GM12878 (cell line): ENCODE measurements around the gene CROT. TPM values are rescaled to one million over a fixed set of nuclear protein-coding genes. Genes with fewer than 3 reads are reported as not detected.

ENCODE experiments used
- ATAC-seq: fragments of 200-7000 bp; cut with Tn5 transposase; 3 replicates; pipeline ENCODE4 v1.9.1; 2020; ENCODE audit warnings: mild to moderate bottlenecking, moderate library complexity
- BruUV-seq: library from RNA; stranded (reverse); fragments of 400-500 nt; replicated peaks from 2 replicates; lab custom pipeline; 2021; lab: Mats Ljungman, UMichigan
- CTCF ChIA-PET: fragments of 300-600 bp; sonication (Branson Sonifier 250); formaldehyde crosslinking; extraction: SDS; loops from one replicate; lab custom pipeline; 2021; ENCODE audit warnings: inconsistent platforms; lab: Yijun Ruan, JAX
- POLR2A ChIA-PET: fragments of 350-600 bp; formaldehyde crosslinking; extraction: SDS; loops from one replicate; lab custom pipeline; 2021; ENCODE audit warnings: inconsistent platforms; lab: Charles Lee
- RAD21 ChIA-PET: fragments of 300-600 bp; sonication (Branson Sonifier 250); formaldehyde crosslinking; loops from one replicate; lab custom pipeline; 2023; ENCODE audit warnings: antibody characterized with exemption; ENCODE audit not compliant: unreplicated experiment; lab: Charles Lee
- SMC1A ChIA-PET: fragments of 300-600 bp; sonication (Branson Sonifier 250); formaldehyde crosslinking; loops from one replicate; lab custom pipeline; 2023; ENCODE audit not compliant: unreplicated experiment, uncharacterized antibody; lab: Charles Lee
- DNase-seq: peaks from one replicate; pipeline ENCODE4 v3.0.0-alpha.2; 2011; ENCODE audit warnings: low read depth, low spot score
- FAIRE-seq: peaks from 3 replicates; lab custom pipeline; 2011; peaks lifted over from hg19 to GRCh38; lab: Jason Lieb, UNC
- H2AFZ ChIP-seq: 2 replicates; pipeline ENCODE4 v1.6.0; 2011; ENCODE audit warnings: low read depth, low read length, control low read depth; ENCODE audit not compliant: control insufficient read depth
- H3K27ac ChIP-seq: 2 replicates; pipeline ENCODE4 v1.5.1; 2011; ENCODE audit warnings: control low read depth; ENCODE audit not compliant: control insufficient read depth, insufficient read depth
- H3K27me3 ChIP-seq, 2 experiments: replicated peaks in 1 of 2; 2 replicates each; pipeline versions ENCODE4 v1.6.0 to v1.6.1; 2011; ENCODE audit warnings: low read length in 1 of 2; ENCODE audit not compliant: control insufficient read depth in 2 of 2, insufficient read depth in 2 of 2
- H3K36me3 ChIP-seq, 2 experiments: 2 replicates each; pipeline ENCODE4 v1.5.1; 2011; ENCODE audit warnings: low read length in 1 of 2; ENCODE audit not compliant: control insufficient read depth in 2 of 2, insufficient read depth in 2 of 2
- H3K4me1 ChIP-seq: 2 replicates; pipeline ENCODE4 v1.6.1; 2011; ENCODE audit warnings: mild to moderate bottlenecking, low read length, moderate library complexity, mixed read lengths; ENCODE audit not compliant: control insufficient read depth, insufficient read depth
- H3K4me2 ChIP-seq: 2 replicates; pipeline ENCODE4 v1.6.0; 2011; ENCODE audit warnings: control low read depth; ENCODE audit not compliant: control insufficient read depth, insufficient read depth
- H3K4me3 ChIP-seq: fragments of 200-600 bp; sonication (generic); 2 replicates; pipeline ENCODE4 v1.5.1; 2016
- H3K79me2 ChIP-seq: 2 replicates; pipeline ENCODE4 v1.6.0; 2011; ENCODE audit warnings: low read length; ENCODE audit not compliant: control insufficient read depth, insufficient read depth
- H3K9ac ChIP-seq: 2 replicates; pipeline ENCODE4 v1.8.0; 2011; ENCODE audit warnings: low read length, control low read depth, mixed read lengths; ENCODE audit not compliant: control insufficient read depth, insufficient read depth
- H3K9me3 ChIP-seq: replicated peaks from 3 replicates; pipeline ENCODE4 v1.5.1; 2011; ENCODE audit warnings: mild to moderate bottlenecking, low read length; ENCODE audit not compliant: control insufficient read depth, insufficient read depth
- H4K20me1 ChIP-seq: 2 replicates; pipeline ENCODE4 v1.6.0; 2011; ENCODE audit not compliant: control insufficient read depth, insufficient read depth
- BHLHE40 ChIP-seq, 2 experiments: fragments of 450-650 bp in 1 of 2; IDR thresholded peaks; 2 replicates each; pipeline ENCODE4 v1.6.1; 2011 to 2017; ENCODE audit warnings: low read depth in 2 of 2, borderline replicate concordance in 1 of 2, improper control_type of control experiment in 1 of 2, low read length in 1 of 2, mild to moderate bottlenecking in 1 of 2
- CBFB ChIP-seq: IDR thresholded peaks from 2 replicates; pipeline ENCODE4 v1.6.1; 2016; ENCODE audit warnings: antibody characterized with exemption, low read depth
- CHD1 ChIP-seq: IDR thresholded peaks from 2 replicates; pipeline ENCODE4 v1.6.1; 2012; ENCODE audit warnings: low read depth, low read length, improper control_type of control experiment
- EGR1 ChIP-seq, 2 experiments: IDR thresholded peaks; 1 replicate in 1 of 2; 2 replicates in 1 of 2; pipeline ENCODE4 v1.6.1; 2011 to 2012; ENCODE audit warnings: low read depth in 2 of 2, low read length in 2 of 2, borderline replicate concordance in 1 of 2, mild to moderate bottlenecking in 1 of 2, moderate library complexity in 1 of 2
- FOS ChIP-seq: IDR thresholded peaks from 3 replicates; pipeline ENCODE4 v1.6.1; 2011; ENCODE audit warnings: borderline replicate concordance; ENCODE audit not compliant: insufficient read length; ENCODE audit errors: extremely low read depth
- HCFC1 ChIP-seq: fragments of 150-350 bp; IDR thresholded peaks from 2 replicates; pipeline ENCODE4 v1.6.1; 2014; ENCODE audit warnings: low read length
- KAT2A ChIP-seq: conservative IDR thresholded peaks from 2 replicates; pipeline ENCODE4 v1.6.1; 2011; ENCODE audit warnings: low read depth, low read length; ENCODE audit not compliant: control insufficient read depth
- LARP7 ChIP-seq: fragments of 450-650 bp; IDR thresholded peaks from 2 replicates; pipeline ENCODE4 v1.6.1; 2017; ENCODE audit warnings: mild to moderate bottlenecking
- MEF2A ChIP-seq: IDR thresholded peaks from 2 replicates; pipeline ENCODE4 v1.6.1; 2011; ENCODE audit warnings: low read depth, mild to moderate bottlenecking, low read length, moderate library complexity; ENCODE audit not compliant: insufficient read depth
- NFIC ChIP-seq: IDR thresholded peaks from 2 replicates; pipeline ENCODE4 v1.6.1; 2012; ENCODE audit warnings: low read depth, mild to moderate bottlenecking, inconsistent platforms, low read length, moderate library complexity
- NFYA ChIP-seq: IDR thresholded peaks from 2 replicates; pipeline ENCODE4 v1.6.1; 2011; ENCODE audit warnings: low read depth, mild to moderate bottlenecking, low read length, improper control_type of control experiment, borderline replicate concordance
- POLR2AphosphoS2 ChIP-seq: IDR thresholded peaks from 2 replicates; pipeline ENCODE4 v1.6.1; 2011; ENCODE audit warnings: low read depth, mild to moderate bottlenecking, low read length, improper control_type of control experiment, moderate library complexity
- RUNX3 ChIP-seq: IDR thresholded peaks from 2 replicates; pipeline ENCODE4 v1.6.1; 2012; ENCODE audit warnings: low read length, inconsistent platforms
- ZNF207 ChIP-seq: fragments of 450-650 bp; IDR thresholded peaks from 2 replicates; pipeline ENCODE4 v1.6.1; 2014; ENCODE audit warnings: antibody characterized with exemption, mild to moderate bottlenecking, borderline replicate concordance
- ZSCAN29 ChIP-seq: fragments of 450-650 bp; IDR thresholded peaks from 2 replicates; pipeline ENCODE4 v1.6.1; 2017; ENCODE audit warnings: mild to moderate bottlenecking, moderate library complexity
- WGBS: methylation state at CpG from one replicate; pipeline ENCODE4 v1.1.6; 2016; ENCODE audit warnings: low lambda C conversion rate; ENCODE audit not compliant: insufficient replicate concordance, insufficient coverage; ENCODE audit errors: missing lambda C conversion rate; 5-methylcytosine and 5-hydroxymethylcytosine counted together
- in situ Hi-C: fragments of 300-500 bp; cut with MboI; formaldehyde crosslinking; loops from 9 replicates; pipeline ENCODE4 v1.14.3; 2018; ENCODE audit warnings: mixed read lengths
- intact Hi-C: fragments of 100-400 bp; cut with micrococcal nuclease; formaldehyde crosslinking; loops from one replicate; pipeline ENCODE4 v1.14.2; 2022; ENCODE audit not compliant: unreplicated experiment
- polyA plus RNA-seq, 11 experiments: library from polyadenylated mRNA; depleted of rRNA in 4 of 11; unstranded in 6 of 11; stranded (reverse) in 5 of 11; fragments of >200 nt; fragmentation: Nextera tagmentation in 4 of 11; fragmentation: Illumina TruSeq in 1 of 11; extraction: Ambion mirVana in 4 of 11; extraction: Trizol in 1 of 11; gene quantifications; 1 replicate in 1 of 11; 2 replicates in 10 of 11; pipeline versions ENCODE4 v1.2.1 to v1.2.3, GENCODE V29; 2011 to 2016; ENCODE audit warnings: inconsistent platforms in 2 of 11, missing spikeins in 2 of 11, low read depth in 1 of 11
- total RNA-seq, 4 experiments: library from RNA; depleted of rRNA in 3 of 4; stranded (reverse); fragments of >200 nt in 3 of 4; fragmentation: Illumina TruSeq in 1 of 4; extraction: Trizol in 1 of 4; gene quantifications; 2 replicates each; pipeline versions ENCODE4 v1.2.1 to v1.2.3, GENCODE V29; 2013 to 2021
- TF ChIP-seq, protein P1 (sequence below): fragments of 450-650 bp; formaldehyde crosslinking; IDR thresholded peaks from 2 replicates; pipeline ENCODE4 v1.5.0; 2022; ENCODE audit warnings: mild to moderate bottlenecking, missing genetic modification characterization
- TF ChIP-seq, protein P2 (sequence below): fragments of 150-350 bp; IDR thresholded peaks from 2 replicates; pipeline ENCODE4 v1.6.1; 2016; ENCODE audit warnings: low read depth, low read length

The CROT gene
- total and polyA plus RNA-seq, 10 of the 15 experiments (the other 5 are each of a cell fraction or from before 2014, with no cell fraction given) = 5.5 to 15.9 (median 12.1) TPM

DNA sequence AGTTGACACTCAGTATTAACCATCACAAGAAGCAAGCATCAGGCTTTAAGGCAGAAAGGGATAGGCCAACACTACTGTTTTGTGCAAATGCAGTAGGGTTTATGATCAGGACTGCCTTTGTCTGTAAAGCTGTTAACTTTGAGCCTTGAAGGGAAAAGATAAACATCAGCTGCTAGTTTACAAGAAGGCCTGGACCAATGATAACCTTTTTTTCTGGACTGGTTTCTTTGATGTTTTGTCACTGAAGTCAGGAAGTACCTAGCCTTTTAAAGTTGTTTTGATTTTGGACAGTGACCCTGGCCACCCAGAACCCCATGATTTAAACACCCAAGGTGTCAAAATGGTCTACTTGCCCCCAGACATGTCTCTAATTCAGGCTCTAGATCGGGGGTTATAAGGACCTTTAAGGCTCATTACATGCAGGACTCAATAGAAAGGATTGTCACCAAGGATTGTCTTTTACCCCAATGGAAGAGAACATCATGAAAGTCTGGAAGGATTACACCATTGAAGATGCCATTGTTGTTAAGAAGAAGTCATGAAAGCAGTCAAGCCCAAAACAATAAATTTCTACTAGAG, 50.1 kb downstream of the CROT start:
- H3K27me3 ChIP-seq = no peaks in the 10 kb centered on the region
- no peaks in the 10 kb centered on the region for H3K9me3 ChIP-seq
- ChIA-PET POLR2A (no interaction called here), CTCF (no interaction called here), SMC1A (no interaction called here), RAD21 (no interaction called here)
- in situ Hi-C loops = no loop called here
- no peak for DNase-seq
- 90% methylated on average over 1 of the region's 1 CpG for WGBS
- ATAC-seq = no peak
- no TSS peak for BruUV-seq
- H3K4me1 ChIP-seq = no peaks in the 10 kb centered on the region
- no peak overlapping the region for H2AFZ ChIP-seq
- H3K4me3 ChIP-seq = no peak overlapping the region
- no peaks in the 10 kb centered on the region for H4K20me1 ChIP-seq
- FAIRE-seq = no peak
- no peak overlapping the region for H3K27ac ChIP-seq
- no peak overlapping the region for H3K4me2 ChIP-seq
- H3K79me2 ChIP-seq = no peaks in the 10 kb centered on the region
- H3K9ac ChIP-seq = no peak overlapping the region
- intact Hi-C loops = no loop called here
- H3K36me3 ChIP-seq = peaks cover 0 to 4% of the 10 kb centered on the region in 2 experiments; a peak in 2 of 4 replicates
- no peak for TF ChIP-seq NFYA
- TF ChIP-seq, protein P1, sequence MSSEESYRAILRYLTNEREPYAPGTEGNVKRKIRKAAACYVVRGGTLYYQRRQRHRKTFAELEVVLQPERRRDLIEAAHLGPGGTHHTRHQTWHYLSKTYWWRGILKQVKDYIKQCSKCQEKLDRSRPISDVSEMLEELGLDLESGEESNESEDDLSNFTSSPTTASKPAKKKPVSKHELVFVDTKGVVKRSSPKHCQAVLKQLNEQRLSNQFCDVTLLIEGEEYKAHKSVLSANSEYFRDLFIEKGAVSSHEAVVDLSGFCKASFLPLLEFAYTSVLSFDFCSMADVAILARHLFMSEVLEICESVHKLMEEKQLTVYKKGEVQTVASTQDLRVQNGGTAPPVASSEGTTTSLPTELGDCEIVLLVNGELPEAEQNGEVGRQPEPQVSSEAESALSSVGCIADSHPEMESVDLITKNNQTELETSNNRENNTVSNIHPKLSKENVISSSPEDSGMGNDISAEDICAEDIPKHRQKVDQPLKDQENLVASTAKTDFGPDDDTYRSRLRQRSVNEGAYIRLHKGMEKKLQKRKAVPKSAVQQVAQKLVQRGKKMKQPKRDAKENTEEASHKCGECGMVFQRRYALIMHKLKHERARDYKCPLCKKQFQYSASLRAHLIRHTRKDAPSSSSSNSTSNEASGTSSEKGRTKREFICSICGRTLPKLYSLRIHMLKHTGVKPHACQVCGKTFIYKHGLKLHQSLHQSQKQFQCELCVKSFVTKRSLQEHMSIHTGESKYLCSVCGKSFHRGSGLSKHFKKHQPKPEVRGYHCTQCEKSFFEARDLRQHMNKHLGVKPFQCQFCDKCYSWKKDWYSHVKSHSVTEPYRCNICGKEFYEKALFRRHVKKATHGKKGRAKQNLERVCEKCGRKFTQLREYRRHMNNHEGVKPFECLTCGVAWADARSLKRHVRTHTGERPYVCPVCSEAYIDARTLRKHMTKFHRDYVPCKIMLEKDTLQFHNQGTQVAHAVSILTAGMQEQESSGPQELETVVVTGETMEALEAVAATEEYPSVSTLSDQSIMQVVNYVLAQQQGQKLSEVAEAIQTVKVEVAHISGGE (CRISPR knock-in tag) = no peak
- no peak for TF ChIP-seq HCFC1
- TF ChIP-seq ZNF207 = no peak
- TF ChIP-seq CHD1 = no peak
- no peak for TF ChIP-seq CBFB
- no peak for TF ChIP-seq MEF2A
- TF ChIP-seq RUNX3 = no peak
- no peak for TF ChIP-seq ZSCAN29
- TF ChIP-seq, protein P2, sequence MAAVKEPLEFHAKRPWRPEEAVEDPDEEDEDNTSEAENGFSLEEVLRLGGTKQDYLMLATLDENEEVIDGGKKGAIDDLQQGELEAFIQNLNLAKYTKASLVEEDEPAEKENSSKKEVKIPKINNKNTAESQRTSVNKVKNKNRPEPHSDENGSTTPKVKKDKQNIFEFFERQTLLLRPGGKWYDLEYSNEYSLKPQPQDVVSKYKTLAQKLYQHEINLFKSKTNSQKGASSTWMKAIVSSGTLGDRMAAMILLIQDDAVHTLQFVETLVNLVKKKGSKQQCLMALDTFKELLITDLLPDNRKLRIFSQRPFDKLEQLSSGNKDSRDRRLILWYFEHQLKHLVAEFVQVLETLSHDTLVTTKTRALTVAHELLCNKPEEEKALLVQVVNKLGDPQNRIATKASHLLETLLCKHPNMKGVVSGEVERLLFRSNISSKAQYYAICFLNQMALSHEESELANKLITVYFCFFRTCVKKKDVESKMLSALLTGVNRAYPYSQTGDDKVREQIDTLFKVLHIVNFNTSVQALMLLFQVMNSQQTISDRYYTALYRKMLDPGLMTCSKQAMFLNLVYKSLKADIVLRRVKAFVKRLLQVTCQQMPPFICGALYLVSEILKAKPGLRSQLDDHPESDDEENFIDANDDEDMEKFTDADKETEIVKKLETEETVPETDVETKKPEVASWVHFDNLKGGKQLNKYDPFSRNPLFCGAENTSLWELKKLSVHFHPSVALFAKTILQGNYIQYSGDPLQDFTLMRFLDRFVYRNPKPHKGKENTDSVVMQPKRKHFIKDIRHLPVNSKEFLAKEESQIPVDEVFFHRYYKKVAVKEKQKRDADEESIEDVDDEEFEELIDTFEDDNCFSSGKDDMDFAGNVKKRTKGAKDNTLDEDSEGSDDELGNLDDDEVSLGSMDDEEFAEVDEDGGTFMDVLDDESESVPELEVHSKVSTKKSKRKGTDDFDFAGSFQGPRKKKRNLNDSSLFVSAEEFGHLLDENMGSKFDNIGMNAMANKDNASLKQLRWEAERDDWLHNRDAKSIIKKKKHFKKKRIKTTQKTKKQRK = no peak
- no peak for TF ChIP-seq FOS
- no peak for TF ChIP-seq KAT2A
- TF ChIP-seq NFIC = no peak
- no peak for TF ChIP-seq BHLHE40 (IDR thresholded peaks at IDR 0.05; ENCODE audit: borderline replicate concordance in 1 of 2, low read depth in 2 of 2, low read length in 1 of 2)
- no peak for TF ChIP-seq LARP7
- no peak for TF ChIP-seq EGR1 (IDR thresholded peaks at IDR 0.05; ENCODE audit: borderline replicate concordance in 1 of 2, low read depth in 2 of 2, low read length in 2 of 2)
- no peak for TF ChIP-seq POLR2AphosphoS2
